ENCODE data around the gene PON3. TPM values are rescaled to one million over a fixed set of nuclear protein-coding genes. Genes with fewer than 3 reads are reported as not detected.

Gene PON3
- total RNA-seq, 1 donor: not detected

DNA sequence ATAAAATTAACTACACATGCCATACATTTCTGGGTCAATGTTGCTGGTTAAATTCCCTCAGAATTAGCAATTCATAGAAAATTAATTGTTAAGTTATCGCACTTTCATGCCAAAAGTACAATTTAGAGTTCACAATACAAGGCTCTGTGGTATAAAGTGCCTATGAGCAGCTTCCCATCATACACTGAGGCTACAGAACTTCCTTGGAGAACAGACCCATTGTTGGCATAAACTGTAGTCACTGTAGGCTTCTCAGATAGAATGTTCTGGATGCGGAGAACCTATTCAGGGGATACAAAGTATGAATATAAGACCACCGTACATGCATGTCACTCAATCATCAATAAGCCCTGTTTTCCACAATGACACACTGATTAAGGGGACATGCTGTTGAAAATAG lies 9.0 kb upstream of the PON3 start:
- TF ChIP-seq, protein P1, sequence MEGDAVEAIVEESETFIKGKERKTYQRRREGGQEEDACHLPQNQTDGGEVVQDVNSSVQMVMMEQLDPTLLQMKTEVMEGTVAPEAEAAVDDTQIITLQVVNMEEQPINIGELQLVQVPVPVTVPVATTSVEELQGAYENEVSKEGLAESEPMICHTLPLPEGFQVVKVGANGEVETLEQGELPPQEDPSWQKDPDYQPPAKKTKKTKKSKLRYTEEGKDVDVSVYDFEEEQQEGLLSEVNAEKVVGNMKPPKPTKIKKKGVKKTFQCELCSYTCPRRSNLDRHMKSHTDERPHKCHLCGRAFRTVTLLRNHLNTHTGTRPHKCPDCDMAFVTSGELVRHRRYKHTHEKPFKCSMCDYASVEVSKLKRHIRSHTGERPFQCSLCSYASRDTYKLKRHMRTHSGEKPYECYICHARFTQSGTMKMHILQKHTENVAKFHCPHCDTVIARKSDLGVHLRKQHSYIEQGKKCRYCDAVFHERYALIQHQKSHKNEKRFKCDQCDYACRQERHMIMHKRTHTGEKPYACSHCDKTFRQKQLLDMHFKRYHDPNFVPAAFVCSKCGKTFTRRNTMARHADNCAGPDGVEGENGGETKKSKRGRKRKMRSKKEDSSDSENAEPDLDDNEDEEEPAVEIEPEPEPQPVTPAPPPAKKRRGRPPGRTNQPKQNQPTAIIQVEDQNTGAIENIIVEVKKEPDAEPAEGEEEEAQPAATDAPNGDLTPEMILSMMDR (IDR thresholded peaks at IDR 0.05; ENCODE audit: insufficient read depth, low read length): no peak

DNA sequence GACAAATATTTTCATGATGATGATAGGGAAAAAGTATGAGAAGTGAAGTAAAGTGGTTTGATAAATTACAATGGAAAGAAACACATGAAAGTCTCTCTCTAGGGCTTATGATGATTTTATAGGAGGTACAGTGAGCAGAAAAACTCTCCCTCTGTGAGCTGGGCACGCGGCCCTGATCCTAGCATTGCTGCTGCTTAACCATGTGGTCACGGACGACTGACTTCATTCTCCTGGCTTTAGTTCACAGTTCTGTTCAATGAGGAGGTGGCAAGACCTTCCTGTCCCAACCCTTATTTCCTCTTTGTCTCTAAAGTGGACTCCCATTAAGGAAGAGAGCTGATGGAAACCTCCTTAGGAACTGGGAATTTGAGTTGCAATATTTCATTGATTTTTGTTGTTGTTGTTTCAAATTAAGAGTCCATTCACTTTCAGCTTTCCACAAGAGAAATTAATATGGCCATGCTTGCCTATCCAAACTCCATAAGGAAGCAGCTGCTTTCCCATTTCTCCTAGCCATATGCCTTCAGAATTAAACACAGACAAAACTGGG lies 8.2 kb upstream of the PON3 start:
- peak; percentile 13 for DNase-seq (ENCODE audit: low read depth)
- no peak overlapping the region for H3K4me3 ChIP-seq (ENCODE audit: low read depth, low read length)
- TF ChIP-seq, protein P1 (IDR thresholded peaks at IDR 0.05; ENCODE audit: insufficient read depth, low read length): no peak

More for the DNA sequence above, 9.0 kb upstream of the PON3 start:
- H3K4me3 ChIP-seq (ENCODE audit: low read depth, low read length): no peak overlapping the region
- no peak for DNase-seq (ENCODE audit: low read depth)

DNA sequence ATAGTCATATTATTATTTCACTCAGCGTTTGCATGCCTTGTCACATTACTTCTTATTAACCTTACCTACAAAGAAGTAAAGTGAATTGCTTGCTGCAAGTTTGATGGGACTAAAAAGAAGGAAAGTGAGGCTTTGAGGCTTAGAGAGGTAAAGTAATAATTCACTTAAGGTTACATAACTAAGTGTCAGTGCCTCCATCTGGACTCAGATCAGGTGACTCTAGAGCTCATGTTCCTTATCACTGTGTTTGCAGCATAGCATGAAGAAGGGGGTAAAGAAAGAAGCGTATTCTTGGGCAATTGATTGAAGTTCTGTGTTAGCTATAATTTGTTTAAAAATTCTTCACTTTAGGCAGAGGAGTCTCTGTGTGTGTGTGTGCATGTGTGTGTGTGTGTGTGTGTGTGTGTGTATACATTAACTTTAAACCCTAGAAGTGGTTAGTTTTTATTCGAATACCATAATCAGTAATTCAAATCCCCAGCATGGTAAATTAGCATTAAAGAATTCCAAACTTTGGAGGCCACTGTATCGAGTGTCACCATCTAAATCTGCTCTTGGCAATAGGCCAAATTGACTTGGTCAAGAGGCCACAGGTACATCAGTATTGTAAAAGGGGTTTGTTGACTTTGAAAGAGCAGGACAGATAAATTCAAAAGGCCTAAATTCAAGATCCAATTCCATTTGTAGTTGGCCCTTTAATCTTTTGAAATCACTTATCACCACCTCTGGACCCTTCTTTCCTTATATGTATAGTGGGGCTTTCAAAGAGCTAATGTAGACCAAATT lies 2.2 kb upstream of the PON3 start:
- H3K4me3 ChIP-seq (ENCODE audit: low read depth, low read length): no peak overlapping the region
- no peak for DNase-seq (ENCODE audit: low read depth)
- TF ChIP-seq, protein P1 (IDR thresholded peaks at IDR 0.05; ENCODE audit: insufficient read depth, low read length): no peak

DNA sequence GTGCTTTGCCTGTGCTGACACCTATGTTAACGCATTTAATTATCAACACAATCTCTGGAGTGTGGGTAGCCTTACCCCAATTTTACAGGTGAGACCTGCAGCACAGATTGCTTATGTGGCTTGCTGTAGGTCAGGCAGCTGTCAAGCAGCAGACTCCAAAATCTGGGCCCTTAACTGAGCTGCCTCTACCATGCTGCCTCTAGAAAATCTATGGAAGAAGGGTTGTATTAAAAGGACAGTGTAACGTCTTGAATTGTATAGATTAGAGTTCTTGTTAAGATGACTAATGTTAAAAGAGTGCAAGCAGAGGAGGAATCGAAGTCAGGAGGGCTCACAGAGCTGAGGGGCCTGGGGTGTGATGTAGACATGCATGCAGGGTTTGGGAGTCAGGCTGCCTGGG lies 1.2 kb upstream of the PON3 start:
- no peak overlapping the region for H3K4me3 ChIP-seq (ENCODE audit: low read depth, low read length)
- TF ChIP-seq, protein P1 (IDR thresholded peaks at IDR 0.05; ENCODE audit: insufficient read depth, low read length): no peak
- no peak for DNase-seq (ENCODE audit: low read depth)

DNA sequence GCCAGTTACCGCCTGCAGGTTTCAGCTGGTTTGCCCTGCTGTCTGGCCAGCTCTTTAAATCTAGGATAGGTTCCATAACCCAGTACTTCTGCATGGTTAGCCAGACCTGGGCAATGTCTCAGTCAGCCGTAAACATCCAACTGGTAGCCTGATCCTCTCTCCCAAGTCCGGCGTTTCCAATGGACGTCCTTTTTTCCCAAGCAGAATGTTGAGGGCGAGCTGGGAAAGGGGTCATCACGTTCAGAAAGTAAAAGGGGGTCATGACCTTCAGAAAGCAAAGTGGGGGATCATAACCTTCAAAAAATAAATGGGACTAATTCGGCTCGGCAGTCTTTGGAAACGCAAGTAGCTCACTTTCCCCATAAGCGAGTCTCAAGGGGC lies 430 bp downstream of the PON3 start:
- TF ChIP-seq, protein P1 (IDR thresholded peaks at IDR 0.05; ENCODE audit: insufficient read depth, low read length): no peak
- DNase-seq (ENCODE audit: low read depth): no peak
- no peak overlapping the region for H3K4me3 ChIP-seq (ENCODE audit: low read depth, low read length)

DNA sequence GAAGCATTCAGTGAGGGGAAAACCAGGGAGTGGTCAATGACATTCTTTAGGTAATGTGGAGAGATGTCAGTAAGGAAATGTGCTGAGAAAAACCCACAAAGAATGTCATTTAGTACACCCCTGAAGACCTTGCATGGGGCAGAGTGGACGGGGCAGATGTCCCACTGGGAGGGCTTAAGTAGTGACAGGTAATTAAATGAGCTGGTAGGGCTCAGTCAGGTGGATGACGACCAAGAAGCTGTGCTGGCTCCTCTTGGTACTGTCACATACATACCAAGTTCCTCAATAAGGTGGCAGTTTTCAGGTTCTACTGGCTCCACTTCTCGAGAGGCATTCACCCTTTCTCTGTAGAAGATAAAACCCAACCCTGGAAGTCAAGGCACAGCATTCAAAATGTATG lies 1.8 kb downstream of the PON3 start:
- DNase-seq (ENCODE audit: low read depth): no peak
- TF ChIP-seq, protein P1 (IDR thresholded peaks at IDR 0.05; ENCODE audit: insufficient read depth, low read length): no peak
- no peak overlapping the region for H3K4me3 ChIP-seq (ENCODE audit: low read depth, low read length)

Measured in fibroblast of the aortic adventitia (primary cell).